H1 (cell line): Measurements from ENCODE around the gene SHISAL1.

ENCODE experiments used
- JUN ChIP-seq: IDR thresholded peaks from 2 replicates; pipeline ENCODE4 v1.6.1; 2011; ENCODE audit warnings: low read depth, mild to moderate bottlenecking, improper control_type of control experiment, low read length
- RAD21 ChIP-seq, 2 experiments: IDR thresholded peaks in 1 of 2; conservative IDR thresholded peaks in 1 of 2; 2 replicates each; pipeline ENCODE4 v1.6.1; 2011; ENCODE audit warnings: low read depth in 2 of 2, low read length in 2 of 2, improper control_type of control experiment in 1 of 2, inconsistent platforms in 1 of 2, mild to moderate bottlenecking in 1 of 2, moderate library complexity in 1 of 2
- SRF ChIP-seq: IDR thresholded peaks from 2 replicates; pipeline ENCODE4 v1.6.1; 2011; ENCODE audit warnings: mild to moderate bottlenecking, low read depth, low read length, moderate library complexity

DNA sequence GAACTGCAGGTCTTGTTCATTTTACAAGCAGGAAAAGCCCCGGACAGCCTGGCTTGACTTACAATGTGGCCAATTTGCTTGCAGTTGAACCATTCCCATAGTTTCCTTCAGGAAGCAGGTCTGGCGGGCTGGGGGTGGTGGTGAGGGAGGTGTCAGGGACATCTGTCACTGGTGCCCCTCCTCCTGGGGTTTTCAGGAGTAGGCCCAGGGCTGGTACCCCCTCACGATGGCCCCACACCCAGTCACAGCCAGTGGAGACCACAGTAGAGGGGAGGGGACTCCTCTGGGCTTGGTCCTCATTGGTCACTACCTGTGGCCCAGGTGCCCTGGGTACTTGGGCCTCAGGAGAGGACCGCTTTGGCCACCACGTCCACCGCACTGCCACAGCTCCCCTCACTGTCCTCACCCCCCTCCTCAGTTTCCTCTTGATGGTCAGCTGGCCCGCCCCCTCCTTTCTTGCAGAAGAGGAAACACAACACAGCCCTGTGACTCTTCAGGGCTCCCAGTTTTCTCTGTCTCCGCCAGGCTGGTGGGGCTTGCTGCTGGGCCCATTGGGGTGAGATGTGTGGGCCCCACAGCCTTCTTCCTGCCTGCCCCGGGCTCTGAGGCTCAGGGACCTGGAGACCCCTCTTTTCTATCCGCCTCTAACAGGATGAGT, 39.8 kb upstream of the SHISAL1 start:
- TF ChIP-seq RAD21 (IDR thresholded peaks at IDR 0.05 in 1 of 2, conservative IDR thresholded peaks at IDR 0.05 in 1 of 2; ENCODE audit: low read depth in 2 of 2, low read length in 2 of 2) (no peak), SRF (no peak), JUN (no peak)
